GM12878 (cell line): ENCODE data around the gene NAT9. TPM values are rescaled to one million over a fixed set of nuclear protein-coding genes. Genes with fewer than 3 reads are reported as not detected.

Experiments used
- ATF7 ChIP-seq: fragments of 450-650 bp; IDR thresholded peaks from 2 replicates; pipeline ENCODE4 v1.6.1; 2016; ENCODE audit warnings: low read depth, mild to moderate bottlenecking
- BMI1 ChIP-seq: fragments of 450-650 bp; IDR thresholded peaks from 2 replicates; pipeline ENCODE4 v1.6.1; 2016; ENCODE audit warnings: mild to moderate bottlenecking, moderate library complexity, borderline replicate concordance
- DPF2 ChIP-seq: fragments of 450-650 bp; IDR thresholded peaks from 2 replicates; pipeline ENCODE4 v1.6.1; 2017; ENCODE audit warnings: mild to moderate bottlenecking
- E2F8 ChIP-seq: fragments of 450-650 bp; IDR thresholded peaks from 2 replicates; pipeline ENCODE4 v1.6.1; 2018; ENCODE audit warnings: mild to moderate bottlenecking, low read depth, moderate library complexity; ENCODE audit not compliant: partially characterized antibody
- E4F1 ChIP-seq: fragments of 450-650 bp; IDR thresholded peaks from 2 replicates; pipeline ENCODE4 v1.6.1; 2018; ENCODE audit warnings: borderline replicate concordance, mild to moderate bottlenecking; ENCODE audit not compliant: partially characterized antibody
- HCFC1 ChIP-seq: fragments of 150-350 bp; IDR thresholded peaks from 2 replicates; pipeline ENCODE4 v1.6.1; 2014; ENCODE audit warnings: low read length
- JUND ChIP-seq: IDR thresholded peaks from 2 replicates; pipeline ENCODE4 v1.6.1; 2012; ENCODE audit warnings: low read depth, mild to moderate bottlenecking, low read length, improper control_type of control experiment, moderate library complexity
- MEF2A ChIP-seq: IDR thresholded peaks from 2 replicates; pipeline ENCODE4 v1.6.1; 2011; ENCODE audit warnings: low read depth, mild to moderate bottlenecking, low read length, moderate library complexity; ENCODE audit not compliant: insufficient read depth
- MEF2B ChIP-seq: fragments of 450-650 bp; IDR thresholded peaks from 2 replicates; pipeline ENCODE4 v1.6.1; 2018; ENCODE audit warnings: mild to moderate bottlenecking, moderate library complexity; ENCODE audit not compliant: partially characterized antibody, poor library complexity, severe bottlenecking
- MYB ChIP-seq: fragments of 150-350 bp; IDR thresholded peaks from 2 replicates; pipeline ENCODE4 v1.6.1; 2014; ENCODE audit warnings: mild to moderate bottlenecking, low read depth, low read length, borderline replicate concordance
- NFIC ChIP-seq: IDR thresholded peaks from 2 replicates; pipeline ENCODE4 v1.6.1; 2012; ENCODE audit warnings: low read depth, mild to moderate bottlenecking, inconsistent platforms, low read length, moderate library complexity
- NFYA ChIP-seq: IDR thresholded peaks from 2 replicates; pipeline ENCODE4 v1.6.1; 2011; ENCODE audit warnings: low read depth, mild to moderate bottlenecking, low read length, improper control_type of control experiment, borderline replicate concordance
- NRF1 ChIP-seq: conservative IDR thresholded peaks from 2 replicates; pipeline ENCODE4 v1.6.1; 2011; ENCODE audit warnings: mild to moderate bottlenecking, low read depth, low read length, improper control_type of control experiment
- POLR2AphosphoS2 ChIP-seq: IDR thresholded peaks from 2 replicates; pipeline ENCODE4 v1.6.1; 2011; ENCODE audit warnings: low read depth, mild to moderate bottlenecking, low read length, improper control_type of control experiment, moderate library complexity
- RAD21 ChIP-seq: IDR thresholded peaks from 2 replicates; pipeline ENCODE4 v1.6.1; 2011; ENCODE audit warnings: mild to moderate bottlenecking, low read depth, low read length, moderate library complexity; ENCODE audit not compliant: insufficient read depth
- RCOR1 ChIP-seq: conservative IDR thresholded peaks from 2 replicates; pipeline ENCODE4 v1.6.1; 2012; ENCODE audit warnings: low read depth, low read length, improper control_type of control experiment
- SP1 ChIP-seq: IDR thresholded peaks from one replicate; pipeline ENCODE4 v1.6.1; 2011; ENCODE audit warnings: low read depth, low read length
- SREBF2 ChIP-seq: IDR thresholded peaks from 2 replicates; pipeline ENCODE4 v1.6.1; 2012; ENCODE audit warnings: mild to moderate bottlenecking, low read length
- STAT1 ChIP-seq: fragments of 450-650 bp; conservative IDR thresholded peaks from 2 replicates; pipeline ENCODE4 v1.6.1; 2014; ENCODE audit warnings: antibody characterized with exemption, mild to moderate bottlenecking
- TARDBP ChIP-seq: IDR thresholded peaks from 2 replicates; pipeline ENCODE4 v1.6.1; 2016; ENCODE audit warnings: borderline replicate concordance
- TCF7 ChIP-seq: IDR thresholded peaks from 2 replicates; pipeline ENCODE4 v1.6.1; 2014; ENCODE audit warnings: antibody characterized with exemption, borderline replicate concordance
- YY1 ChIP-seq: IDR thresholded peaks from 2 replicates; pipeline ENCODE4 v1.6.1; 2011; ENCODE audit warnings: low read depth, mild to moderate bottlenecking, low read length
- ZNF622 ChIP-seq: fragments of 450-650 bp; IDR thresholded peaks from 2 replicates; pipeline ENCODE4 v1.6.1; 2017; ENCODE audit warnings: mild to moderate bottlenecking, inconsistent platforms
- ZSCAN29 ChIP-seq: fragments of 450-650 bp; IDR thresholded peaks from 2 replicates; pipeline ENCODE4 v1.6.1; 2017; ENCODE audit warnings: mild to moderate bottlenecking, moderate library complexity
- polyA plus RNA-seq, 11 experiments: library from polyadenylated mRNA; depleted of rRNA in 4 of 11; unstranded in 6 of 11; stranded (reverse) in 5 of 11; fragments of >200 nt; fragmentation: Nextera tagmentation in 4 of 11; fragmentation: Illumina TruSeq in 1 of 11; extraction: Ambion mirVana in 4 of 11; extraction: Trizol in 1 of 11; gene quantifications; 1 replicate in 1 of 11; 2 replicates in 10 of 11; pipeline versions ENCODE4 v1.2.1 to v1.2.3, GENCODE V29; 2011 to 2016; ENCODE audit warnings: inconsistent platforms in 2 of 11, missing spikeins in 2 of 11, low read depth in 1 of 11
- total RNA-seq, 4 experiments: library from RNA; depleted of rRNA in 3 of 4; stranded (reverse); fragments of >200 nt in 3 of 4; fragmentation: Illumina TruSeq in 1 of 4; extraction: Trizol in 1 of 4; gene quantifications; 2 replicates each; pipeline versions ENCODE4 v1.2.1 to v1.2.3, GENCODE V29; 2013 to 2021
- TF ChIP-seq, protein P1 (sequence below): fragments of 450-650 bp; IDR thresholded peaks from 2 replicates; pipeline ENCODE4 v1.6.1; 2017; ENCODE audit warnings: mild to moderate bottlenecking

The NAT9 gene
- total and polyA plus RNA-seq, 10 of the 15 experiments (the other 5 are each of a cell fraction or from before 2014, with no cell fraction given): 3.5 to 45.3 (median 27.3) TPM

- TF ChIP-seq NFYA (no peak), HCFC1 (peak; percentile 63), STAT1 (no peak; the same call in 1 of the 2 replicates), SP1 (peak; percentile 93), JUND (0 out of 2 replicates have a peak, but pooled peaks have one; percentile 14), DPF2 (peak; percentile 49), YY1 (peak; percentile 84), TCF7 (no peak), NRF1 (peak; percentile 82), SREBF2 (no peak), E4F1 (peak; percentile 82), MEF2A (no peak), ATF7 (peak; percentile 44; the same call in 1 of the 2 replicates), RCOR1 (0 out of 2 replicates have a peak, but pooled peaks have one; percentile 48), NFIC (no peak), MEF2B (no peak), POLR2AphosphoS2 (peak; percentile 83), BMI1 (no peak), ZSCAN29 (no peak), RAD21 (no peak), MYB (no peak), ZNF622 (no peak), E2F8 (no peak), TARDBP (no peak)
- TF ChIP-seq, protein P1, sequence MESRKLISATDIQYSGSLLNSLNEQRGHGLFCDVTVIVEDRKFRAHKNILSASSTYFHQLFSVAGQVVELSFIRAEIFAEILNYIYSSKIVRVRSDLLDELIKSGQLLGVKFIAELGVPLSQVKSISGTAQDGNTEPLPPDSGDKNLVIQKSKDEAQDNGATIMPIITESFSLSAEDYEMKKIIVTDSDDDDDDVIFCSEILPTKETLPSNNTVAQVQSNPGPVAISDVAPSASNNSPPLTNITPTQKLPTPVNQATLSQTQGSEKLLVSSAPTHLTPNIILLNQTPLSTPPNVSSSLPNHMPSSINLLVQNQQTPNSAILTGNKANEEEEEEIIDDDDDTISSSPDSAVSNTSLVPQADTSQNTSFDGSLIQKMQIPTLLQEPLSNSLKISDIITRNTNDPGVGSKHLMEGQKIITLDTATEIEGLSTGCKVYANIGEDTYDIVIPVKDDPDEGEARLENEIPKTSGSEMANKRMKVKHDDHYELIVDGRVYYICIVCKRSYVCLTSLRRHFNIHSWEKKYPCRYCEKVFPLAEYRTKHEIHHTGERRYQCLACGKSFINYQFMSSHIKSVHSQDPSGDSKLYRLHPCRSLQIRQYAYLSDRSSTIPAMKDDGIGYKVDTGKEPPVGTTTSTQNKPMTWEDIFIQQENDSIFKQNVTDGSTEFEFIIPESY: no peak
Observed at GRCh38 chr17:74776044-74776962, at the start of gene NAT9 (continued).
